HUES48 (cell line): Measurements from ENCODE around the gene PYGB.
"Not testable (repeated sequence)": the region's sequence is repeated elsewhere in the genome, so short reads cannot be mapped to it uniquely, and the experiment has no call there.

Experiments used
- H3K27ac ChIP-seq: one replicate; pipeline ENCODE4 v1.7.0; 2013; ENCODE audit warnings: low read depth, low read length, inconsistent platforms
- H3K27me3 ChIP-seq: 2 replicates; pipeline ENCODE4 v1.6.1; 2013; ENCODE audit warnings: mild to moderate bottlenecking, low read length; ENCODE audit not compliant: control insufficient read depth, insufficient read depth
- H3K36me3 ChIP-seq: 2 replicates; pipeline ENCODE4 v1.6.1; 2013; ENCODE audit warnings: low read length; ENCODE audit not compliant: control insufficient read depth, insufficient read depth
- H3K4me1 ChIP-seq: 2 replicates; pipeline ENCODE4 v1.6.1; 2013; ENCODE audit warnings: mild to moderate bottlenecking, low read length; ENCODE audit not compliant: control insufficient read depth, insufficient read depth
- H3K4me3 ChIP-seq: 2 replicates; pipeline ENCODE4 v1.5.1; 2013; ENCODE audit warnings: mild to moderate bottlenecking, low read depth, low read length
- H3K9ac ChIP-seq: 2 replicates; pipeline ENCODE4 v1.6.1; 2013; ENCODE audit warnings: mild to moderate bottlenecking, low read depth, low read length, moderate library complexity
- H3K9me3 ChIP-seq: 2 replicates; pipeline ENCODE4 v1.6.1; 2013; ENCODE audit warnings: low read length; ENCODE audit not compliant: control insufficient read depth, insufficient read depth

Gene PYGB

GRCh38 chr20:25234009-25234849 is 13.7 kb upstream of the PYGB start:
- not testable (repeated sequence) for H3K9ac ChIP-seq, H3K27ac ChIP-seq, H3K4me3 ChIP-seq, H3K4me1 ChIP-seq, H3K9me3 ChIP-seq, H3K36me3 ChIP-seq, H3K27me3 ChIP-seq

DNA sequence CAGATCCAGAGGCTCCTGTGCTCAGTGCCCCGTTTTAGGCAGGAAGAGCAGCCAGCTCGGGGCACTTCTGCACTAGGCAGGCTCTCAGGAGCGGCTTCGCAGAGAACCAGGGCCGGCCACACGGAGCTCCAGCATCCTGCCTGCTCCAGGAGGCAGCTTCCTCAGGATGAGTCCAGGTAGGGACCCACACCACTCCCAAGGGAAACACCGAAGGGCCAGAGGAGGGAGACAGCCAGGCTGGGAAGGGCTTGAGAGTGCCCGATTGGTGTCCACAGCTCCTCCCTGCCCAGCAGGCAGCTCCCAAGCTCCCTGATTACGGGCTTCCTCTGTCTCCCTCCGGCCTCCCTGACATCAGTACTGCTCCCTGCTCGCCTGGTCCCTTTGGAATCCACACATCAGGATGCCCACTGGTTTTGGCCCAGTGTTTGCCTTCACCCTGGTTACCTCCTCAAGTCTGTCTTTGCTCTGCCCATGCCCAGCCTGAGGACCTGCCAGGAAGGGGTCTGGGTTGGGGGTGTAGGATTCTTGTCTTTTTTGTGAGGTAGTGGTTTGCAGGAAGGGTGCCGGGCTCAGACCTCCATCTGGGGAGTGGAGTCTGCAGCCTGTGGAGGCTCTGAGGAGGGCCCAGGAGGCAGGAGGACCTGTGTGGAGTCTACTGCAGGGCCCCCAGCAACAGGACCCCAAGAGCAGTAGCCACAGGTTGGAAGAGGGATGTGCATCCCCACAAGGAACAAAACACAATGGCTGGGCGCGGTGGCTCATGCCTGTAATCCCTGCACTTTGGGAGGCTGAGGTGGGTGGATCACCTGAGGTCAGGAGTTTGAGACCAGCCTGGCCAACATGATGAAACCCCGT is 11.2 kb upstream of the PYGB start:
- H3K36me3 ChIP-seq = no peaks in the 10 kb centered on the region
- H3K9ac ChIP-seq = no peak overlapping the region
- no peak overlapping the region for H3K27ac ChIP-seq
- no peaks in the 10 kb centered on the region for H3K27me3 ChIP-seq
- H3K4me1 ChIP-seq = no peaks in the 10 kb centered on the region
- H3K4me3 ChIP-seq = no peak overlapping the region
- H3K9me3 ChIP-seq = no peaks in the 10 kb centered on the region

DNA sequence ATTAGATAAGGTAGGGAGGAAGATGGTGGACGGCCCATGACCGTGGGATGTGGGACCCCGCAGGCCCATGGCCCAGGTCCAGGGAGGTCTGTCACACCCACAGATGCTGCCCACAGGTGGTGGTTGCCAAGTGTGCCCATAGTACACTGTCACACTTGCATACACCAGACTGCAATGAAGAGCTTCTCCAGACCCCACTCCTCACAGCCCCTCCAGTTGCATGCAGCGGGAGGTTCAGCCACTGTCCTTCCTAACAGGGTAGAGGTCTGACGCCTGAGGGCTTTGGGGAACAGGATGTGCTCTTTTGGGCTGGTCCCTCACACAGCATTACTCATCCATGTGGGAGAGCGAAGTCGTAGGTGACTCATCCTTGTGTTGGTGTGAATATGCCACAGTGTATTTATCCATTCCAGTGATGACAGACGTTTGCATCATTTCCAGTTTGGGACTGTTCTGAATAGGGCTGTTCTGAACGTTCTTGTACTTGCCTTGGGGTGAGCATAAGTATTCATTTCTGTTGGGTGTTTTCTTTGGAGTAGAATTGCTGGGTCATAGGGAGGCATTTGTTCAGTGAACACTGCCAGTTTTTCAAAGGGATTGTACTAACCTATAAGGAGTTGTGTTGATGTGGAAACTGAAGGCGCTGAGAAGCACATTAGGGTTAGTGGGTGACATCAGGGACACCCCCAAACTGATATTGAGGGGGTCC is 10.1 kb upstream of the PYGB start:
- H3K4me1 ChIP-seq = peaks cover 5% of the 10 kb centered on the region; the same call in 1 of the 2 replicates
- no peaks in the 10 kb centered on the region for H3K36me3 ChIP-seq
- no peaks in the 10 kb centered on the region for H3K9me3 ChIP-seq
- no peaks in the 10 kb centered on the region for H3K27me3 ChIP-seq
- no peak overlapping the region for H3K27ac ChIP-seq
- no peak overlapping the region for H3K9ac ChIP-seq
- no peak overlapping the region for H3K4me3 ChIP-seq

DNA sequence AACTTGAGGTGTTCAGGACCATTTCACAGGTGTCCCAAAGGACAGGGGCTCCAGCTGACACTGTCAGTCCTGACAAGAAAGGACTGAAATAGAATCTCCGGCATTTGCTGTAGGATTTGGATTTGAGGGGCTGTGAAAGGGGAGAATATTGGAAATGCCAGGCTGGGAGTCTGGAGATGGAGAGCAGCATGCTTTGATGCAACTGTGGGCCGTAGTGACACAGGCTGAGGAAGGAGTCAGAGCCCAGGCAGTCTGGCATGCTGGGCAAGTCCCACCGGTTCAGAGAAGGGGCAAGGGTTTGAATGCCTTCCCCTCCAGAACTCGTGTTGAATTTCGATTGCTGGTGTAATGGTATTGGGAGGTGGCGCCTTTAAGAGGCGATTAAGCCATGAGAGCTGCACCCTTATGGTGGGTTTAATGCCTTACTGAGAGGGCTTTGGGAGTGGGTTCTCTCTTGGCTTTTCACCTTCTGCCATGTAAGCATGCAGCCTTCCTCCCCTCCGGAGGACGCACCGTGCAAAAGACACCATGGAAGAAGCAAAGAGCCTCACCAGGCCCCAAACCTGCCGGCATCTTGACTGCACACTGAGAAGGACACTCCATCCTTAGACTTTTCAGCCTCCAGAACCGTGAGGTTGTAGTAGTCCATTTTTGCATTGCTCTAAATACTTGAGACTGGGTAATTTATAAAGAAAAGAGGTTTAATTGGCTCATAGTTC is 9.4 kb upstream of the PYGB start:
- H3K36me3 ChIP-seq = no peaks in the 10 kb centered on the region
- H3K4me3 ChIP-seq = no peak overlapping the region
- no peaks in the 10 kb centered on the region for H3K9me3 ChIP-seq
- no peak overlapping the region for H3K9ac ChIP-seq
- H3K4me1 ChIP-seq = peaks cover 5% of the 10 kb centered on the region; the same call in 1 of the 2 replicates
- no peak overlapping the region for H3K27ac ChIP-seq
- no peaks in the 10 kb centered on the region for H3K27me3 ChIP-seq

DNA sequence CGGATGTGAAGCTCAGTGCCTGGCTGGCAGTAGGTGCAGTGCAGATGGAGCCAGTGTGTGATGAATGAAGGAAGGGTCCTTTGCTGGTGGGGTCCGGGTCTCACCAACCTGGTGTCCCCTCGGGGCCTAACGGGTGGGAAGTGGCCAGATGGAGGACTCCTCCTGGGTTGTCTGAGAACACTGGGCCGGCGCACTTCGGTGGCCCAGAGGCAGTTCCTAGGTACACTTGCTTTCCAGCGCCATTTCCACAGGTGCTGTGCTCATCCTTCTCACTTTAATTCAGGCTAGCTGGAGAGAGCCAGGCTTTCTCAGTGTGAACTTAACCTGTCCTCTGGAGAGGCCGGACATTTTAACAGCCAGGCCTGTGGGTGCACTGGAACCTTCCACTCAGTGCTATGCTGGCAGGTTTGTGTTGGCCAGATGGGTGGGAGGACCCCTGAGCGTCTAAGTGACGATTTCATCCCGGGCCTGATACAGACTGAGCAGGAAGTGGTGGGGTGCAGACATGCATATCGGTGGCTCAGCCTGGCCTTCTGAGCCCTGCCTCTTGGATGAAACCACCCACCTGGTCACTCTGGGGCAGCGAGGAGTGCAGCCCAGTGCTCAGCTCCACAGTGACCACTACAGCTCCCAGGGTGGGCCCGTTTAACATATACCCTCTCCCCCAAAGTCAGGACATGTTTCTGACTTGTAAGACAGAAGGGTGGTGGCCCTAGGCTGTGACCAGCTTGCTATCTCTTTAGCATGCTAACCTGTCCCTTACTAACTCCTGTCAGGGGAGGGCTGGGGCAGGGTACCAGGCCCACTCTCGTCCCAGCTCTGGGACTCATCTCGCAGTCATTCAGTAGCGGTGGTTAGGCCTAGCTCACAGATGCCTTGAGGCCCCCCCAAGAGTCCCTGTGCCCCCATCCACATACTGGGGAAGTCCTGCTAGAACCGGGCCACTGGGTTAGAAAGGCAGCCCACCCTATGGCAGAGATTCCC is 8.2 kb upstream of the PYGB start:
- H3K36me3 ChIP-seq = no peaks in the 10 kb centered on the region
- no peaks in the 10 kb centered on the region for H3K27me3 ChIP-seq
- no peak overlapping the region for H3K27ac ChIP-seq
- H3K4me3 ChIP-seq = no peak overlapping the region
- H3K4me1 ChIP-seq = peaks cover 5% of the 10 kb centered on the region; the same call in 1 of the 2 replicates
- no peaks in the 10 kb centered on the region for H3K9me3 ChIP-seq
- H3K9ac ChIP-seq = no peak overlapping the region

GRCh38 chr20:25240851-25241658 is 6.8 kb upstream of the PYGB start:
- not testable (repeated sequence) for H3K9me3 ChIP-seq, H3K4me1 ChIP-seq, H3K36me3 ChIP-seq, H3K4me3 ChIP-seq, H3K9ac ChIP-seq, H3K27me3 ChIP-seq, H3K27ac ChIP-seq

DNA sequence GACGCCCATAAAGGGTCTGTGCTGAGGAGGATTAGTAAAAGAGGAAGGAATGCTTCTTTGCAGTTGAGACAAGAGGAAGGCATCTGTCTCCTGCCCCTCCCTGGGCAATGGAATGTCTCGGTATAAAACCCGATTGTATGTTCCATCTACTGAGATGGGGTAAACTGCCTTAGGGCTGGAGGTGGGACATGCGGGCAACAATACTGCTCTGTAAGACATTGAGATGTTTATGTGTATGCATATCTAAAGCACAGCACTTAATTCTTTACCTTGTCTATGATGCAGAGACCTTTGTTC is 6.3 kb upstream of the PYGB start:
- H3K9ac ChIP-seq, H3K4me1 ChIP-seq, H3K27me3 ChIP-seq, H3K4me3 ChIP-seq, H3K9me3 ChIP-seq, H3K36me3 ChIP-seq, H3K27ac ChIP-seq: not testable (repeated sequence)

DNA sequence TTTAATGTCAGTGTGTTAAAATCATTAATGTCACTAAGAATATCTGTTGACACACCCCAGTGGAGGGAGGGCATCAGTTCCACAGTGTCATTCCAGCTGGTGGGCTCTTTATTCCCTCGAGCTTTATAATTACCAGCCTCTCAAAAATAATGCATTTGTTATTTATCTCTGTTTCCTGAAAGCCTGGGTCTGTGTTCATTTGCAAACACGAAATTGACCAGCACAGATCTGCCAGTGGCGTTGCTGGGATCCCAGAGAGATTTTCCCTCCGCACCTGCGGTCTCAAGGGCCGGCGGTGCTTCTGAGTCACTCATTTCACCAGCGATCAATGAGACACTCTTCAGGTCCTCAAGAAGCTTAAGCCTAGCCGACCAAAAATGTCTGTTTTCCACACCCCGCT is 5.7 kb upstream of the PYGB start:
- Histone ChIP-seq H3K9ac (no peak overlapping the region), H3K4me3 (no peak overlapping the region), H3K9me3 (no peaks in the 10 kb centered on the region), H3K27me3 (peaks cover 10% of the 10 kb centered on the region), H3K27ac (no peak overlapping the region), H3K4me1 (peaks cover 8% of the 10 kb centered on the region), H3K36me3 (no peaks in the 10 kb centered on the region)

- Histone ChIP-seq H3K4me3 (no peak overlapping the region), H3K27me3 (peaks cover 10% of the 10 kb centered on the region), H3K4me1 (peaks cover 8% of the 10 kb centered on the region), H3K9ac (no peak overlapping the region), H3K36me3 (no peaks in the 10 kb centered on the region), H3K9me3 (no peaks in the 10 kb centered on the region), H3K27ac (no peak overlapping the region)
Observed at GRCh38 chr20:25243416-25243979, 4.4 kb upstream of the PYGB start.
